GM12878 (cell line): ENCODE results near the gene ASPHD1. TPM values are rescaled to one million over a fixed set of nuclear protein-coding genes. Genes with fewer than 3 reads are reported as not detected.

Experiments
- ATAC-seq: fragments of 200-7000 bp; cut with Tn5 transposase; 3 replicates; pipeline ENCODE4 v1.9.1; 2020; ENCODE audit warnings: mild to moderate bottlenecking, moderate library complexity
- BruUV-seq: library from RNA; stranded (reverse); fragments of 400-500 nt; replicated peaks from 2 replicates; lab custom pipeline; 2021; lab: Mats Ljungman, UMichigan
- CTCF ChIA-PET: fragments of 300-600 bp; sonication (Branson Sonifier 250); formaldehyde crosslinking; extraction: SDS; loops from one replicate; lab custom pipeline; 2021; ENCODE audit warnings: inconsistent platforms; lab: Yijun Ruan, JAX
- POLR2A ChIA-PET: fragments of 350-600 bp; formaldehyde crosslinking; extraction: SDS; loops from one replicate; lab custom pipeline; 2021; ENCODE audit warnings: inconsistent platforms; lab: Charles Lee
- RAD21 ChIA-PET: fragments of 300-600 bp; sonication (Branson Sonifier 250); formaldehyde crosslinking; loops from one replicate; lab custom pipeline; 2023; ENCODE audit warnings: antibody characterized with exemption; ENCODE audit not compliant: unreplicated experiment; lab: Charles Lee
- SMC1A ChIA-PET: fragments of 300-600 bp; sonication (Branson Sonifier 250); formaldehyde crosslinking; loops from one replicate; lab custom pipeline; 2023; ENCODE audit not compliant: unreplicated experiment, uncharacterized antibody; lab: Charles Lee
- DNase-seq: peaks from one replicate; pipeline ENCODE4 v3.0.0-alpha.2; 2011; ENCODE audit warnings: low read depth, low spot score
- FAIRE-seq: peaks from 3 replicates; lab custom pipeline; 2011; peaks lifted over from hg19 to GRCh38; lab: Jason Lieb, UNC
- H2AFZ ChIP-seq: 2 replicates; pipeline ENCODE4 v1.6.0; 2011; ENCODE audit warnings: low read depth, low read length, control low read depth; ENCODE audit not compliant: control insufficient read depth
- H3K27ac ChIP-seq: 2 replicates; pipeline ENCODE4 v1.5.1; 2011; ENCODE audit warnings: control low read depth; ENCODE audit not compliant: control insufficient read depth, insufficient read depth
- H3K27me3 ChIP-seq, 2 experiments: replicated peaks in 1 of 2; 2 replicates each; pipeline versions ENCODE4 v1.6.0 to v1.6.1; 2011; ENCODE audit warnings: low read length in 1 of 2; ENCODE audit not compliant: control insufficient read depth in 2 of 2, insufficient read depth in 2 of 2
- H3K36me3 ChIP-seq, 2 experiments: 2 replicates each; pipeline ENCODE4 v1.5.1; 2011; ENCODE audit warnings: low read length in 1 of 2; ENCODE audit not compliant: control insufficient read depth in 2 of 2, insufficient read depth in 2 of 2
- H3K4me1 ChIP-seq: 2 replicates; pipeline ENCODE4 v1.6.1; 2011; ENCODE audit warnings: mild to moderate bottlenecking, low read length, moderate library complexity, mixed read lengths; ENCODE audit not compliant: control insufficient read depth, insufficient read depth
- H3K4me2 ChIP-seq: 2 replicates; pipeline ENCODE4 v1.6.0; 2011; ENCODE audit warnings: control low read depth; ENCODE audit not compliant: control insufficient read depth, insufficient read depth
- H3K4me3 ChIP-seq: fragments of 200-600 bp; sonication (generic); 2 replicates; pipeline ENCODE4 v1.5.1; 2016
- H3K79me2 ChIP-seq: 2 replicates; pipeline ENCODE4 v1.6.0; 2011; ENCODE audit warnings: low read length; ENCODE audit not compliant: control insufficient read depth, insufficient read depth
- H3K9ac ChIP-seq: 2 replicates; pipeline ENCODE4 v1.8.0; 2011; ENCODE audit warnings: low read length, control low read depth, mixed read lengths; ENCODE audit not compliant: control insufficient read depth, insufficient read depth
- H3K9me3 ChIP-seq: replicated peaks from 3 replicates; pipeline ENCODE4 v1.5.1; 2011; ENCODE audit warnings: mild to moderate bottlenecking, low read length; ENCODE audit not compliant: control insufficient read depth, insufficient read depth
- H4K20me1 ChIP-seq: 2 replicates; pipeline ENCODE4 v1.6.0; 2011; ENCODE audit not compliant: control insufficient read depth, insufficient read depth
- ATF7 ChIP-seq: fragments of 450-650 bp; IDR thresholded peaks from 2 replicates; pipeline ENCODE4 v1.6.1; 2016; ENCODE audit warnings: low read depth, mild to moderate bottlenecking
- EGR1 ChIP-seq, 2 experiments: IDR thresholded peaks; 1 replicate in 1 of 2; 2 replicates in 1 of 2; pipeline ENCODE4 v1.6.1; 2011 to 2012; ENCODE audit warnings: low read depth in 2 of 2, low read length in 2 of 2, borderline replicate concordance in 1 of 2, mild to moderate bottlenecking in 1 of 2, moderate library complexity in 1 of 2
- EZH2 ChIP-seq: IDR thresholded peaks from 2 replicates; pipeline ENCODE4 v1.6.1; 2012; ENCODE audit warnings: low read depth, mild to moderate bottlenecking, control low read depth, inconsistent platforms, low read length, borderline replicate concordance; ENCODE audit not compliant: control insufficient read depth
- GABPA ChIP-seq: IDR thresholded peaks from 2 replicates; pipeline ENCODE4 v1.6.1; 2014; ENCODE audit warnings: antibody characterized with exemption, low read depth, mild to moderate bottlenecking, inconsistent platforms
- HDAC6 ChIP-seq: fragments of 200-600 bp; sonication (generic); IDR thresholded peaks from one replicate; pipeline ENCODE4 v1.8.0; 2017; ENCODE audit warnings: antibody characterized with exemption; ENCODE audit not compliant: unreplicated experiment
- JUNB ChIP-seq: IDR thresholded peaks from 2 replicates; pipeline ENCODE4 v1.6.1; 2016; ENCODE audit warnings: antibody characterized with exemption, mild to moderate bottlenecking
- KLF5 ChIP-seq: fragments of 450-650 bp; IDR thresholded peaks from 2 replicates; pipeline ENCODE4 v1.6.1; 2014; ENCODE audit warnings: mild to moderate bottlenecking; ENCODE audit not compliant: partially characterized antibody
- MEF2B ChIP-seq: fragments of 450-650 bp; IDR thresholded peaks from 2 replicates; pipeline ENCODE4 v1.6.1; 2018; ENCODE audit warnings: mild to moderate bottlenecking, moderate library complexity; ENCODE audit not compliant: partially characterized antibody, poor library complexity, severe bottlenecking
- NR2C1 ChIP-seq: fragments of 450-650 bp; IDR thresholded peaks from 2 replicates; pipeline ENCODE4 v1.6.1; 2017; ENCODE audit warnings: antibody characterized with exemption, mild to moderate bottlenecking, moderate library complexity
- PAX5 ChIP-seq: IDR thresholded peaks from 2 replicates; pipeline ENCODE4 v1.6.1; 2011; ENCODE audit warnings: low read depth, low read length, borderline replicate concordance
- RUNX3 ChIP-seq: IDR thresholded peaks from 2 replicates; pipeline ENCODE4 v1.6.1; 2012; ENCODE audit warnings: low read length, inconsistent platforms
- SIX5 ChIP-seq: IDR thresholded peaks from 2 replicates; pipeline ENCODE4 v1.6.1; 2011; ENCODE audit warnings: mild to moderate bottlenecking, low read depth, low read length, moderate library complexity; ENCODE audit not compliant: severe bottlenecking
- SMAD1 ChIP-seq: fragments of 450-650 bp; IDR thresholded peaks from 2 replicates; pipeline ENCODE4 v1.6.1; 2018; ENCODE audit warnings: mild to moderate bottlenecking, low read depth; ENCODE audit not compliant: partially characterized antibody
- SREBF1 ChIP-seq: IDR thresholded peaks from 2 replicates; pipeline ENCODE4 v1.6.1; 2012; ENCODE audit warnings: mild to moderate bottlenecking, low read length
- WGBS: methylation state at CpG from one replicate; pipeline ENCODE4 v1.1.6; 2016; ENCODE audit warnings: low lambda C conversion rate; ENCODE audit not compliant: insufficient replicate concordance, insufficient coverage; ENCODE audit errors: missing lambda C conversion rate; 5-methylcytosine and 5-hydroxymethylcytosine counted together
- in situ Hi-C: fragments of 300-500 bp; cut with MboI; formaldehyde crosslinking; loops from 9 replicates; pipeline ENCODE4 v1.14.3; 2018; ENCODE audit warnings: mixed read lengths
- intact Hi-C: fragments of 100-400 bp; cut with micrococcal nuclease; formaldehyde crosslinking; loops from one replicate; pipeline ENCODE4 v1.14.2; 2022; ENCODE audit not compliant: unreplicated experiment
- polyA plus RNA-seq, 11 experiments: library from polyadenylated mRNA; depleted of rRNA in 4 of 11; unstranded in 6 of 11; stranded (reverse) in 5 of 11; fragments of >200 nt; fragmentation: Nextera tagmentation in 4 of 11; fragmentation: Illumina TruSeq in 1 of 11; extraction: Ambion mirVana in 4 of 11; extraction: Trizol in 1 of 11; gene quantifications; 1 replicate in 1 of 11; 2 replicates in 10 of 11; pipeline versions ENCODE4 v1.2.1 to v1.2.3, GENCODE V29; 2011 to 2016; ENCODE audit warnings: inconsistent platforms in 2 of 11, missing spikeins in 2 of 11, low read depth in 1 of 11
- total RNA-seq, 4 experiments: library from RNA; depleted of rRNA in 3 of 4; stranded (reverse); fragments of >200 nt in 3 of 4; fragmentation: Illumina TruSeq in 1 of 4; extraction: Trizol in 1 of 4; gene quantifications; 2 replicates each; pipeline versions ENCODE4 v1.2.1 to v1.2.3, GENCODE V29; 2013 to 2021
- TF ChIP-seq, protein P1 (sequence below): fragments of 450-650 bp; IDR thresholded peaks from 2 replicates; pipeline ENCODE4 v1.6.1; 2017; ENCODE audit warnings: borderline replicate concordance
- TF ChIP-seq, protein P2 (sequence below): IDR thresholded peaks from 2 replicates; pipeline ENCODE4 v1.6.1; 2012; ENCODE audit warnings: mild to moderate bottlenecking, low read depth, low read length
- TF ChIP-seq, protein P3 (sequence below), 3 experiments: IDR thresholded peaks in 2 of 3; conservative IDR thresholded peaks in 1 of 3; 2 replicates each; pipeline ENCODE4 v1.5.1; 2011; ENCODE audit warnings: low read depth in 3 of 3, low read length in 3 of 3, mild to moderate bottlenecking in 3 of 3, control low read depth in 2 of 3, moderate library complexity in 2 of 3, inconsistent platforms in 1 of 3, mixed read lengths in 1 of 3; ENCODE audit not compliant: control insufficient read depth in 2 of 3, insufficient read depth in 1 of 3; ENCODE audit errors: extremely low read depth in 1 of 3

The ASPHD1 gene
- total and polyA plus RNA-seq, 10 of the 15 experiments (the other 5 are each of a cell fraction or from before 2014, with no cell fraction given): not detected

DNA sequence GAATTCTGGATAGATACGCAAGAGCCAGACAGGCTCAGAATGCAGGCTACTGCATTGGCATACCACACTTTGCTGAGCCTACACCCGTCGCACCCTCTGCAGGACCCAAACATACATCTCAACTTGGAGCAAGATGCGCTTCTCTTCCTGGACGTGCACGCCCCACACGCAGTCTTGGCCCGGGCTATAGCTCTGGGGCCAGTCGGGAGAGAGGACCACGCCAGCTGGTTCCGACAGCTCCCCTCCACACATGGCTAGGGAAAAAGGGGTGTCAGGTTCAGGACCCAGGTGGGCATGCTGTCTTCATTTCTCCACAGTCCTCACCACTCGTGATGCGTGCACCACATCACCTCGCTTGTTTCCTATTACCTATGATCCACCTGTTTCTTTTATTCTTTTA lies 22.1 kb upstream of the ASPHD1 start:
- Histone ChIP-seq H3K36me3 (no peaks in the 10 kb centered on the region), H3K4me3 (no peak overlapping the region), H3K27ac (no peak overlapping the region), H3K4me2 (no peak overlapping the region), H2AFZ (no peak overlapping the region), H3K9ac (no peak overlapping the region), H3K4me1 (no peaks in the 10 kb centered on the region), H4K20me1 (no peaks in the 10 kb centered on the region), H3K79me2 (no peaks in the 10 kb centered on the region), H3K9me3 (no peaks in the 10 kb centered on the region), H3K27me3 (peaks cover 4 to 5% of the 10 kb centered on the region in 2 experiments; a peak in 3 of 4 replicates)
- in situ Hi-C loops (no loop called here), intact Hi-C loops (no loop called here)
- ChIA-PET CTCF (no interaction called here), POLR2A (interaction anchor here (0.7 kb wide), 1 partner anchor 13 kb away, joined by 4 read pairs; no protein-coding TSS in a partner anchor), RAD21 (no interaction called here), SMC1A (interaction anchor here (1.2 kb wide), 1 partner anchor 84 kb away, joined by 3 read pairs; no protein-coding TSS in a partner anchor)
- DNase-seq (no peak), ATAC-seq (no peak), FAIRE-seq (no peak)
- TF ChIP-seq EZH2 (no peak), NR2C1 (no peak), ATF7 (no peak), PAX5 (no peak), JUNB (no peak), MEF2B (no peak), SIX5 (no peak), SMAD1 (no peak), GABPA (no peak), SREBF1 (no peak), KLF5 (no peak), EGR1 (IDR thresholded peaks at IDR 0.05; ENCODE audit: borderline replicate concordance in 1 of 2, low read depth in 2 of 2, low read length in 2 of 2) (no peak), RUNX3 (no peak), HDAC6 (no peak)
- TF ChIP-seq, protein P1, sequence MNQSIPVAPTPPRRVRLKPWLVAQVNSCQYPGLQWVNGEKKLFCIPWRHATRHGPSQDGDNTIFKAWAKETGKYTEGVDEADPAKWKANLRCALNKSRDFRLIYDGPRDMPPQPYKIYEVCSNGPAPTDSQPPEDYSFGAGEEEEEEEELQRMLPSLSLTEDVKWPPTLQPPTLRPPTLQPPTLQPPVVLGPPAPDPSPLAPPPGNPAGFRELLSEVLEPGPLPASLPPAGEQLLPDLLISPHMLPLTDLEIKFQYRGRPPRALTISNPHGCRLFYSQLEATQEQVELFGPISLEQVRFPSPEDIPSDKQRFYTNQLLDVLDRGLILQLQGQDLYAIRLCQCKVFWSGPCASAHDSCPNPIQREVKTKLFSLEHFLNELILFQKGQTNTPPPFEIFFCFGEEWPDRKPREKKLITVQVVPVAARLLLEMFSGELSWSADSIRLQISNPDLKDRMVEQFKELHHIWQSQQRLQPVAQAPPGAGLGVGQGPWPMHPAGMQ: no peak
- TF ChIP-seq, protein P2, sequence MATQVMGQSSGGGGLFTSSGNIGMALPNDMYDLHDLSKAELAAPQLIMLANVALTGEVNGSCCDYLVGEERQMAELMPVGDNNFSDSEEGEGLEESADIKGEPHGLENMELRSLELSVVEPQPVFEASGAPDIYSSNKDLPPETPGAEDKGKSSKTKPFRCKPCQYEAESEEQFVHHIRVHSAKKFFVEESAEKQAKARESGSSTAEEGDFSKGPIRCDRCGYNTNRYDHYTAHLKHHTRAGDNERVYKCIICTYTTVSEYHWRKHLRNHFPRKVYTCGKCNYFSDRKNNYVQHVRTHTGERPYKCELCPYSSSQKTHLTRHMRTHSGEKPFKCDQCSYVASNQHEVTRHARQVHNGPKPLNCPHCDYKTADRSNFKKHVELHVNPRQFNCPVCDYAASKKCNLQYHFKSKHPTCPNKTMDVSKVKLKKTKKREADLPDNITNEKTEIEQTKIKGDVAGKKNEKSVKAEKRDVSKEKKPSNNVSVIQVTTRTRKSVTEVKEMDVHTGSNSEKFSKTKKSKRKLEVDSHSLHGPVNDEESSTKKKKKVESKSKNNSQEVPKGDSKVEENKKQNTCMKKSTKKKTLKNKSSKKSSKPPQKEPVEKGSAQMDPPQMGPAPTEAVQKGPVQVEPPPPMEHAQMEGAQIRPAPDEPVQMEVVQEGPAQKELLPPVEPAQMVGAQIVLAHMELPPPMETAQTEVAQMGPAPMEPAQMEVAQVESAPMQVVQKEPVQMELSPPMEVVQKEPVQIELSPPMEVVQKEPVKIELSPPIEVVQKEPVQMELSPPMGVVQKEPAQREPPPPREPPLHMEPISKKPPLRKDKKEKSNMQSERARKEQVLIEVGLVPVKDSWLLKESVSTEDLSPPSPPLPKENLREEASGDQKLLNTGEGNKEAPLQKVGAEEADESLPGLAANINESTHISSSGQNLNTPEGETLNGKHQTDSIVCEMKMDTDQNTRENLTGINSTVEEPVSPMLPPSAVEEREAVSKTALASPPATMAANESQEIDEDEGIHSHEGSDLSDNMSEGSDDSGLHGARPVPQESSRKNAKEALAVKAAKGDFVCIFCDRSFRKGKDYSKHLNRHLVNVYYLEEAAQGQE: no peak
- TF ChIP-seq, protein P3, sequence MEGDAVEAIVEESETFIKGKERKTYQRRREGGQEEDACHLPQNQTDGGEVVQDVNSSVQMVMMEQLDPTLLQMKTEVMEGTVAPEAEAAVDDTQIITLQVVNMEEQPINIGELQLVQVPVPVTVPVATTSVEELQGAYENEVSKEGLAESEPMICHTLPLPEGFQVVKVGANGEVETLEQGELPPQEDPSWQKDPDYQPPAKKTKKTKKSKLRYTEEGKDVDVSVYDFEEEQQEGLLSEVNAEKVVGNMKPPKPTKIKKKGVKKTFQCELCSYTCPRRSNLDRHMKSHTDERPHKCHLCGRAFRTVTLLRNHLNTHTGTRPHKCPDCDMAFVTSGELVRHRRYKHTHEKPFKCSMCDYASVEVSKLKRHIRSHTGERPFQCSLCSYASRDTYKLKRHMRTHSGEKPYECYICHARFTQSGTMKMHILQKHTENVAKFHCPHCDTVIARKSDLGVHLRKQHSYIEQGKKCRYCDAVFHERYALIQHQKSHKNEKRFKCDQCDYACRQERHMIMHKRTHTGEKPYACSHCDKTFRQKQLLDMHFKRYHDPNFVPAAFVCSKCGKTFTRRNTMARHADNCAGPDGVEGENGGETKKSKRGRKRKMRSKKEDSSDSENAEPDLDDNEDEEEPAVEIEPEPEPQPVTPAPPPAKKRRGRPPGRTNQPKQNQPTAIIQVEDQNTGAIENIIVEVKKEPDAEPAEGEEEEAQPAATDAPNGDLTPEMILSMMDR (IDR thresholded peaks at IDR 0.05 in 2 of 3, conservative IDR thresholded peaks at IDR 0.05 in 1 of 3; ENCODE audit: control insufficient read depth in 2 of 3, extremely low read depth in 1 of 3, insufficient read depth in 1 of 3, low read depth in 3 of 3, low read length in 3 of 3): no peak
- 89% methylated on average over 14 of the region's 14 CpGs for WGBS
- BruUV-seq: no TSS peak
